Keratinocyte (primary cell): Measurements from ENCODE around the gene MFSD1. TPM values are rescaled to one million over a fixed set of nuclear protein-coding genes. Genes with fewer than 3 reads are reported as not detected.

Source experiments
- DNase-seq: peaks from one replicate; pipeline ENCODE4 v3.0.0-alpha.2; 2011; ENCODE audit warnings: low read depth, missing footprints, low spot score
- FAIRE-seq: peaks from 2 replicates; lab custom pipeline; 2011; peaks lifted over from hg19 to GRCh38; lab: Jason Lieb, UNC
- H2AFZ ChIP-seq: 2 replicates; pipeline ENCODE4 v1.6.0; 2012; ENCODE audit warnings: low read length, control low read depth, inconsistent platforms; ENCODE audit not compliant: control insufficient read depth
- H3K27ac ChIP-seq: 2 replicates; pipeline ENCODE4 v1.5.1; 2011; ENCODE audit warnings: low read length; ENCODE audit not compliant: control insufficient read depth, insufficient read depth
- H3K27me3 ChIP-seq: 3 replicates; pipeline ENCODE4 v1.6.0; 2011; ENCODE audit warnings: low read length; ENCODE audit not compliant: control insufficient read depth, insufficient read depth; ENCODE audit errors: extremely low read depth
- H3K36me3 ChIP-seq, 2 experiments: 2 replicates in 1 of 2; 3 replicates in 1 of 2; pipeline ENCODE4 v1.5.1; 2011; ENCODE audit warnings: low read length in 2 of 2, mild to moderate bottlenecking in 1 of 2; ENCODE audit not compliant: control insufficient read depth in 2 of 2, insufficient read depth in 2 of 2; ENCODE audit errors: extremely low read depth in 1 of 2
- H3K4me1 ChIP-seq: 3 replicates; pipeline ENCODE4 v1.5.1; 2011; ENCODE audit warnings: low read length; ENCODE audit not compliant: control insufficient read depth, insufficient read depth; ENCODE audit errors: extremely low read depth
- H3K4me2 ChIP-seq: 3 replicates; pipeline ENCODE4 v1.6.0; 2011; ENCODE audit warnings: low read depth, low read length; ENCODE audit not compliant: control insufficient read depth, insufficient read depth; ENCODE audit errors: extremely low read depth
- H3K4me3 ChIP-seq, 3 experiments: fragments of 200-600 bp in 1 of 3; sonication (generic) in 1 of 3; 2 replicates in 2 of 3; 3 replicates in 1 of 3; pipeline ENCODE4 v1.5.1; 2011 to 2016; ENCODE audit warnings: low read length in 3 of 3, mild to moderate bottlenecking in 3 of 3, control low read depth in 2 of 3, inconsistent platforms in 1 of 3, low read depth in 1 of 3, mixed read lengths in 1 of 3, mixed run types in 1 of 3, moderate library complexity in 1 of 3; ENCODE audit not compliant: control insufficient read depth in 2 of 3, insufficient read depth in 2 of 3; ENCODE audit errors: extremely low read depth in 1 of 3
- H3K79me2 ChIP-seq: 2 replicates; pipeline ENCODE4 v1.6.0; 2012; ENCODE audit warnings: low read length; ENCODE audit not compliant: control insufficient read depth, insufficient read depth
- H3K9ac ChIP-seq: 3 replicates; pipeline ENCODE4 v1.6.0; 2011; ENCODE audit warnings: low read length; ENCODE audit not compliant: control insufficient read depth, insufficient read depth; ENCODE audit errors: extremely low read depth
- H3K9me1 ChIP-seq: 3 replicates; pipeline ENCODE4 v1.6.0; 2011; ENCODE audit warnings: low read length; ENCODE audit not compliant: control insufficient read depth, insufficient read depth; ENCODE audit errors: extremely low read depth
- H3K9me3 ChIP-seq: 2 replicates; pipeline ENCODE4 v1.5.1; 2012; ENCODE audit warnings: low read depth, low read length; ENCODE audit not compliant: control insufficient read depth
- H4K20me1 ChIP-seq: 3 replicates; pipeline ENCODE4 v1.6.0; 2011; ENCODE audit warnings: low read length; ENCODE audit not compliant: control insufficient read depth, insufficient read depth; ENCODE audit errors: extremely low read depth
- CTCF ChIP-seq, 3 experiments: IDR thresholded peaks in 1 of 3; conservative IDR thresholded peaks in 1 of 3; optimal IDR thresholded peaks in 1 of 3; 2 replicates in 2 of 3; 3 replicates in 1 of 3; pipeline versions ENCODE3 to v1.5.1; 2011; ENCODE audit warnings: low read length in 3 of 3, mild to moderate bottlenecking in 3 of 3, moderate library complexity in 2 of 3, control low read depth in 1 of 3, inconsistent platforms in 1 of 3; ENCODE audit not compliant: insufficient read depth in 2 of 3; ENCODE audit errors: extremely low read depth in 1 of 3
- EZH2 ChIP-seq: IDR thresholded peaks from one replicate; pipeline ENCODE4 v1.6.1; 2012; ENCODE audit warnings: inconsistent platforms, mild to moderate bottlenecking, low read length, moderate library complexity
- dilution Hi-C: fragments of 300-500 bp; cut with MboI; formaldehyde crosslinking; loops from one replicate; pipeline ENCODE4 v1.7.0; 2020; ENCODE audit warnings: low sequenced_read_pairs; ENCODE audit not compliant: extremely low pct_ligation_motif_present
- polyA plus RNA-seq, 5 experiments: library from polyadenylated mRNA; depleted of rRNA in 3 of 5; stranded (reverse) in 3 of 5; stranded (forward) in 1 of 5; unstranded in 1 of 5; fragments of >200 nt; gene quantifications; 1 replicate in 1 of 5; 2 replicates in 3 of 5; 3 replicates in 1 of 5; pipeline versions ENCODE4 v1.2.1 to v1.2.3, GENCODE V29; 2011 to 2012; ENCODE audit warnings: missing spikeins in 2 of 5, low read depth in 1 of 5, low replicate concordance in 1 of 5

MFSD1 gene
- polyA plus RNA-seq, 1 donor (not counting 4 experiments of a cell fraction or from before 2014, with no cell fraction given) = 49.8 TPM

GRCh38 chr3:158863247-158863646 is 61.4 kb downstream of the MFSD1 start:
- DNase-seq (no peak), FAIRE-seq (no peak)
- Histone ChIP-seq H3K4me3 (no peak overlapping the region), H3K4me2 (no peak overlapping the region), H3K9me3 (no peaks in the 10 kb centered on the region), H3K4me1 (no peaks in the 10 kb centered on the region), H3K79me2 (no peaks in the 10 kb centered on the region), H2AFZ (no peak overlapping the region), H3K27ac (no peak overlapping the region), H3K9ac (no peak overlapping the region), H4K20me1 (no peaks in the 10 kb centered on the region), H3K36me3 (no peaks in the 10 kb centered on the region), H3K9me1 (no peaks in the 10 kb centered on the region), H3K27me3 (no peaks in the 10 kb centered on the region)
- TF ChIP-seq EZH2 = no peak
- no peak for TF ChIP-seq CTCF (optimal IDR thresholded peaks at IDR 0.05 in 1 of 3, IDR thresholded peaks at IDR 0.05 in 1 of 3, conservative IDR thresholded peaks at IDR 0.05 in 1 of 3; ENCODE audit: extremely low read depth in 1 of 3, insufficient read depth in 2 of 3, low read length in 3 of 3)
- dilution Hi-C loops = no loop called here

- Histone ChIP-seq H3K79me2 (no peaks in the 10 kb centered on the region), H3K9me3 (no peaks in the 10 kb centered on the region), H3K27me3 (no peaks in the 10 kb centered on the region), H3K9ac (no peak overlapping the region), H3K9me1 (no peaks in the 10 kb centered on the region), H3K4me1 (no peaks in the 10 kb centered on the region), H3K27ac (no peak overlapping the region), H3K36me3 (no peaks in the 10 kb centered on the region), H3K4me2 (no peak overlapping the region), H2AFZ (no peak overlapping the region), H3K4me3 (no peak overlapping the region), H4K20me1 (no peaks in the 10 kb centered on the region)
- no peak for FAIRE-seq
- no peak for DNase-seq
- dilution Hi-C loops = no loop called here
- TF ChIP-seq CTCF (optimal IDR thresholded peaks at IDR 0.05 in 1 of 3, IDR thresholded peaks at IDR 0.05 in 1 of 3, conservative IDR thresholded peaks at IDR 0.05 in 1 of 3; ENCODE audit: extremely low read depth in 1 of 3, insufficient read depth in 2 of 3, low read length in 3 of 3) (no peak), EZH2 (no peak)
These were observed 62.6 kb downstream of the MFSD1 start for GRCh38 chr3:158864492-158864891.
